SK-N-SH (cell line): Measurements from ENCODE around the gene CFAP57. TPM values are rescaled to one million over a fixed set of nuclear protein-coding genes. Genes with fewer than 3 reads are reported as not detected.

Experiments used
- polyA plus RNA-seq, 3 experiments: library from polyadenylated mRNA; depleted of rRNA; stranded (reverse); fragments of >200 nt; gene quantifications; 2 replicates each; pipeline ENCODE4 v1.2.3, GENCODE V29; 2012
- small RNA-seq, 7 experiments: library from RNA; depleted of rRNA; stranded (forward); fragments of <200 nt; gene quantifications; one replicate each; pipeline ENCODE3, GENCODE V24; 2012

Gene CFAP57
- polyA plus RNA-seq, 1 of the 3 experiments (the other 2 are of a cell fraction): 0.36 TPM

Small RNAs within 50 kb of the gene (small RNA-seq; reads per million reads assigned to genes)
- 0 reads per million in 7 experiments for gene RNA5SP46

Other genes with a start within 250 kb of the CFAP57 start
- gene SLC2A1, start 213.5 kb upstream of the CFAP57 start, polyA plus RNA-seq (2012; rRNA removed): 50.5 and 63.8 TPM in 2 replicates
- 134 and 146 TPM in 2 replicates for gene EBNA1BP2, start within 50 bp of the CFAP57 start, polyA plus RNA-seq (2012; rRNA removed)
- gene TMEM125, start 97.7 kb downstream of the CFAP57 start, polyA plus RNA-seq (2012; rRNA removed): not detected in 2 replicates
- gene C1orf210, start 113.3 kb downstream of the CFAP57 start, polyA plus RNA-seq (2012; rRNA removed): not detected in 2 replicates
- gene TIE1, start 128.7 kb downstream of the CFAP57 start, polyA plus RNA-seq (2012; rRNA removed): 0.81 and 1.6 TPM in 2 replicates
- not detected in 2 replicates for gene MPL, start 165.5 kb downstream of the CFAP57 start, polyA plus RNA-seq (2012; rRNA removed)
- 56.1 and 82.7 TPM in 2 replicates for gene CDC20, start 186.7 kb downstream of the CFAP57 start, polyA plus RNA-seq (2012; rRNA removed)
- gene ELOVL1, start 195.7 kb downstream of the CFAP57 start, polyA plus RNA-seq (2012; rRNA removed): 127 and 182 TPM in 2 replicates
- 33.7 and 42.9 TPM in 2 replicates for gene MED8, start 217.5 kb downstream of the CFAP57 start, polyA plus RNA-seq (2012; rRNA removed)
- 11.1 and 12.9 TPM in 2 replicates for gene SZT2, start 217.6 kb downstream of the CFAP57 start, polyA plus RNA-seq (2012; rRNA removed)